Measurements from ENCODE around the gene WLS.
"Not testable (repeated sequence)": the region's sequence is repeated elsewhere in the genome, so short reads cannot be mapped to it uniquely, and the experiment has no call there.

Gene WLS

GRCh38 chr1:68173936-68174737, 58.2 kb downstream of the WLS start:
- TF ChIP-seq, protein P1, sequence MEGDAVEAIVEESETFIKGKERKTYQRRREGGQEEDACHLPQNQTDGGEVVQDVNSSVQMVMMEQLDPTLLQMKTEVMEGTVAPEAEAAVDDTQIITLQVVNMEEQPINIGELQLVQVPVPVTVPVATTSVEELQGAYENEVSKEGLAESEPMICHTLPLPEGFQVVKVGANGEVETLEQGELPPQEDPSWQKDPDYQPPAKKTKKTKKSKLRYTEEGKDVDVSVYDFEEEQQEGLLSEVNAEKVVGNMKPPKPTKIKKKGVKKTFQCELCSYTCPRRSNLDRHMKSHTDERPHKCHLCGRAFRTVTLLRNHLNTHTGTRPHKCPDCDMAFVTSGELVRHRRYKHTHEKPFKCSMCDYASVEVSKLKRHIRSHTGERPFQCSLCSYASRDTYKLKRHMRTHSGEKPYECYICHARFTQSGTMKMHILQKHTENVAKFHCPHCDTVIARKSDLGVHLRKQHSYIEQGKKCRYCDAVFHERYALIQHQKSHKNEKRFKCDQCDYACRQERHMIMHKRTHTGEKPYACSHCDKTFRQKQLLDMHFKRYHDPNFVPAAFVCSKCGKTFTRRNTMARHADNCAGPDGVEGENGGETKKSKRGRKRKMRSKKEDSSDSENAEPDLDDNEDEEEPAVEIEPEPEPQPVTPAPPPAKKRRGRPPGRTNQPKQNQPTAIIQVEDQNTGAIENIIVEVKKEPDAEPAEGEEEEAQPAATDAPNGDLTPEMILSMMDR (IDR thresholded peaks at IDR 0.05; ENCODE audit: low read depth, low read length) = no peak
- DNase-seq (ENCODE audit: extremely low read depth, low read depth) = peak; percentile 87

DNA sequence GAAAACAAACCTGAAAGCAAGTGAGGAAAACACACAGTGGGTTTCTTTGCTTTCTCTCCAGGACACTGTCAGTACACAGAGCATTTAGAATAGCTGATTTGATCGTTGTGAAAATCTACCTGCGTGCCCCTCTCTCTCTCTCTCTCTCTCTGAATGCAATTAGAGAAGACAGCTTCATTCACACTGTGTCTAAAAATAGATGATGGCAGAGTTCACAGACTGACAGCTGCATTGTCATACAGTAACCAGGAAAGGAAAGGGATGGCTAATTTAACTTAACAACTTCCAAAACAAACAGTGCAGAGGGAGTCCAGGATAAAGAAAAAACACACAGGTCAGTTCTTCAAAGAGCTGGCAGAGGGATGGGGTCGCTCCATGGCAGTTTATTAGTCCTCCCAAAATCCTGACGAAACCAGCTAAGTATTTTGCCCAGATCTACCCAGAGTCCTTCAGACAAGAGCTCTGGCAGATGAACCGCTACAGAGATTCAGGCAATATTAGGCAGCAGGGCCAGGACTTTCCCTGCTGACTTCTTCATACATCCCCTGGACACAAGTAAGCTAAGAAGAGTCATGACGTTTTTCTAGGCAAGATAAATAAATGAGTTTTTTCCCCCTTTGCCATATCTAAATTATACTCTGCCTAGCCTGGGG, 58.9 kb downstream of the WLS start:
- TF ChIP-seq, protein P1 (IDR thresholded peaks at IDR 0.05; ENCODE audit: low read depth, low read length) = no peak

GRCh38 chr1:68171795-68172194, 60.5 kb downstream of the WLS start:
- not testable (repeated sequence) for DNase-seq (ENCODE audit: extremely low read depth, low read depth)

More for the DNA sequence above, 58.9 kb downstream of the WLS start:
- no peak for DNase-seq (ENCODE audit: extremely low read depth, low read depth)

DNA sequence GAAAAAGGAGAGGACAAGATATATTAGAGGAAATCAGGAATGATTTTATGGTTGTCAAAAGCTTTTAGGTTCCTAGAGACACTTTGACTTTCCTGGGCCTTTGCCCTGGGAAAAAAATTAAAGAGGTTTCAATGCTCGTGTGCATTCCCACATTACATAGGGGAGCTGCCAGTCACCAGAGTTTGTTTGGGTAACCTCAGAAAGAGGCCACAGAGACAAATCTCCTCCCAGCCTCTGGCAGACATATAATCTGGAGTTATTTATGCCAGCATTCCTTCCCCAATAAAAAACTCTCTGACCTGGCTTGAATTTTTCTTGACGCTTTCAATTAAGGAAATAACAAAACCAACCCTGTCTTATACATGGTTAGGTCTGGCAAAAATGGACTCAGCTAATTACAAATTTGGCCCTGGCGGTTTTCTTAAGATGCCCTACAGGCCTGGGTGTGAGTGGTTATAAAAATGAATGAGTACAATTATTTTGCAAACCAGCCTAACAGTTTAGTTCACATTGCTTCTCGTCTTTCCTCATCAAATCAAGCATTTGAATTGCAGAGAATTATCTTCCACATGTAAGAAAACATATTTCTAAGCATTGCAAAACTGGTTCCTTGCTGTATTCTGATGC, 63.7 kb downstream of the WLS start:
- TF ChIP-seq, protein P1 (IDR thresholded peaks at IDR 0.05; ENCODE audit: low read depth, low read length) = no peak
- DNase-seq (ENCODE audit: extremely low read depth, low read depth) = no peak

DNA sequence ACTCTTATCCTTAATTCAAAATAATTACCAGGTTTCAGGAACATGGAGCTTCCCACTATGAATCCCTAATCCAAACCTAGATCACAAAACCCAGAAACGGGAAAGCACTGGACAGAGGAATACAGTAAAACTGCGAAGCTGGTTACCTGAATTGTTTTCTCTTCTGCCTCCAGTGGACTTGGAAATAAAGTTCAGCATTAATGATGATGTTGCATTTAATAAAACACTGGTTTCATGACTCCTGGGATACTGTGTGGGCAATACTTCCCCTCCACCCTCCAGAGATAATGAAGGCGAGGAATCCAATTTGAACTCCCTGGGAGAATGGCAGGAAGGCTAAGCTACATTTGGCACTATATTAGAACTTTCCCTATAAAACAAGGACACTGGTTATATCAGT, 65.1 kb downstream of the WLS start:
- DNase-seq (ENCODE audit: extremely low read depth, low read depth) = no peak
- TF ChIP-seq, protein P1 (IDR thresholded peaks at IDR 0.05; ENCODE audit: low read depth, low read length) = no peak

- DNase-seq (ENCODE audit: extremely low read depth, low read depth) = no peak
- TF ChIP-seq, protein P1 (IDR thresholded peaks at IDR 0.05; ENCODE audit: low read depth, low read length) = no peak
Measured at GRCh38 chr1:68166348-68166747, 66.0 kb downstream of the WLS start.

DNA sequence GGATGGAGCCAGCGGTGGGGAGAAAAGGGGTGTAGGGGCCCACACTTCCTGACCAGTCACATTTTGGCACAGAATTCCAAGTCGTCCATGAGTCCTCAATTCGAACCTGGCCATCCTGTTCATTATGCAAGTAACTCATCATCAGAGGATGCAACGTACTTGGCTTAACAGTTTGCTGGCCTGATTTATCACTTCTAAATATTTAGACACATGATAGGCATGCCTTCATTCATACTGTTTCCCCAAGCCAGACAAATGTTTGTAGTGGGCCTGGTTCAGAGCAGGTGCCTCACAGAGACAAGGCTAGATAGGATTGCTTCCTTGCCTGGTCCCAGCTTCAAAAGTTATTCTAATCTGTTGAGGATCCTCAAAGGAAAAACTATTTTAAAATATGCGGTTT, 66.7 kb downstream of the WLS start:
- TF ChIP-seq, protein P1 (IDR thresholded peaks at IDR 0.05; ENCODE audit: low read depth, low read length) = no peak
- no peak for DNase-seq (ENCODE audit: extremely low read depth, low read depth)
